OCI-LY3 (cell line): ENCODE results near the gene GPR42.
"Not testable (repeated sequence)": the region's sequence is repeated elsewhere in the genome, so short reads cannot be mapped to it uniquely, and the experiment has no call there.

ENCODE experiments used
- H2AFZ ChIP-seq: fragments of 200-600, 300-600 bp; shearing (Covaris generic); 2 replicates; pipeline ENCODE4 v1.6.0; 2014; ENCODE audit warnings: antibody characterized with exemption, low read depth, low read length
- H3K27ac ChIP-seq: fragments of 200-600, 300-600 bp; sonication (generic); 2 replicates; pipeline ENCODE4 v1.5.1; 2014; ENCODE audit warnings: mild to moderate bottlenecking, low read length, moderate library complexity, mixed read lengths
- H3K27me3 ChIP-seq: fragments of 200-600, 300-600 bp; sonication (generic); 2 replicates; pipeline ENCODE4 v1.6.1; 2014; ENCODE audit warnings: low read depth, low read length, mixed read lengths
- H3K36me3 ChIP-seq: fragments of 200-600, 300-600 bp; sonication (generic); replicated peaks from 2 replicates; pipeline ENCODE3; 2014; ENCODE audit warnings: low read depth, low read length, mixed read lengths
- H3K4me1 ChIP-seq: fragments of 300-600, 200-600 bp; sonication (generic); 2 replicates; pipeline ENCODE4 v1.6.1; 2014; ENCODE audit warnings: low read length, mixed read lengths
- H3K4me2 ChIP-seq: fragments of 200-600, 300-600 bp; sonication (generic); 2 replicates; pipeline ENCODE4 v1.6.1; 2014; ENCODE audit warnings: low read length, mixed read lengths
- H3K4me3 ChIP-seq: fragments of 300-600, 200-600 bp; sonication (generic); 2 replicates; pipeline ENCODE4 v1.5.1; 2014; ENCODE audit warnings: antibody characterized with exemption, mild to moderate bottlenecking, low read length, moderate library complexity
- H3K79me2 ChIP-seq: fragments of 300-600, 200-600 bp; shearing (Covaris generic); 2 replicates; pipeline ENCODE4 v1.6.1; 2014; ENCODE audit warnings: mild to moderate bottlenecking, low read length, mixed read lengths
- H3K9ac ChIP-seq: fragments of 300-600, 200-600 bp; shearing (Covaris generic); 2 replicates; pipeline ENCODE4 v1.6.0; 2014; ENCODE audit warnings: mild to moderate bottlenecking, low read length, moderate library complexity
- H3K9me3 ChIP-seq: fragments of 200-600, 300-600 bp; shearing (Covaris generic); 2 replicates; pipeline ENCODE4 v1.6.1; 2014; ENCODE audit warnings: low read length, mixed read lengths; ENCODE audit not compliant: insufficient read depth
- H4K20me1 ChIP-seq: fragments of 200-600, 300-600 bp; sonication (generic); 2 replicates; pipeline ENCODE4 v1.6.1; 2016; ENCODE audit warnings: low read length, mixed read lengths; ENCODE audit not compliant: insufficient read depth
- CTCF ChIP-seq: fragments of 200-600, 300-600 bp; sonication (generic); IDR thresholded peaks from 2 replicates; pipeline ENCODE4 v1.5.1; 2014; ENCODE audit warnings: antibody characterized with exemption, low read length, low read depth
- EZH2phosphoT487 ChIP-seq: fragments of 200-600 bp; shearing (Covaris generic); IDR thresholded peaks from 2 replicates; pipeline ENCODE4 v1.6.1; 2018; ENCODE audit warnings: antibody characterized with exemption, mixed run types, low read depth

Gene GPR42

DNA sequence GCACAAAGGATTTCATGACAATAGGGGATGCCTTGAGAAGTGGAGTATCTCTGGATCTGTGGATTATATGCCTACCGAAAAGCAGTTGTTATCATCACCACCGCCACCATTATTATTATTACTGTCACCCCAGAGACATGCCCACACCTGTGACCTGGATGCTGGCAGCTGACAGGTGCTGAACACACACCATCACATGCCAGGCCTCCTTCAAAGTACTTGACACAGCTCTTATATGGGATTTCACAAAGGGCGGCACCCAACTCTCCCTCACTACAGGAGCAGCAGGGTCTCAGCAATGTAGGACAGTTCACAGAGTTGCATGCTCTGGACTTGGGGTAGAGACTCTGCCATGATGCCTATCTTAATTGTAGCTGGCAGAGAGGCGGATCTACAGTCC is 5.6 kb upstream of the GPR42 start:
- H2AFZ ChIP-seq = no peak overlapping the region
- no peaks in the 10 kb centered on the region for H3K36me3 ChIP-seq
- H3K9ac ChIP-seq = no peak overlapping the region
- H3K27me3 ChIP-seq = peaks cover 18% of the 10 kb centered on the region
- H3K9me3 ChIP-seq = no peaks in the 10 kb centered on the region
- H4K20me1 ChIP-seq = no peaks in the 10 kb centered on the region
- H3K4me3 ChIP-seq = no peak overlapping the region
- TF ChIP-seq EZH2phosphoT487 (no peak), CTCF (no peak)
- no peaks in the 10 kb centered on the region for H3K4me1 ChIP-seq
- no peak overlapping the region for H3K27ac ChIP-seq
- H3K79me2 ChIP-seq = no peaks in the 10 kb centered on the region
- H3K4me2 ChIP-seq = no peak overlapping the region

DNA sequence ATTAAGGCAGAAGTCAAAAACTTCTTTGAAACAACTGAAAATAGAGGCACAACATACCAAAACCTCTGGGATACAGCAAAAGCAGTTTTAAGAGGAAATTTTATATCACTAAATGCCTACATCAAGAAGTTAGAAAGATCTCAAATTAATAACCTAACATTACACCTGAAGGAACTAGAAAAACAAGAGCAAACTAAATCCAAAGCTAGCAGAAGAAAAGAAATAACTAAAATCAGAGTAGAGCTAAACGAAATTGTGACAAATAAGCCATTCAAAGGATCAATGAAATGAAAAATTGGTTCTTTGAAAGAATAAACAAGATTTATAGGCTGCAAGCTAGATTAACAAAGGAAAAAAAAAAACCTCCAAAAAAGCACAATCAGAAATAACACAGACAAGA is 2.5 kb upstream of the GPR42 start:
- Histone ChIP-seq H3K4me1 (no peaks in the 10 kb centered on the region), H3K36me3 (no peaks in the 10 kb centered on the region), H2AFZ (no peak overlapping the region), H3K4me3 (no peak overlapping the region), H3K27ac (no peak overlapping the region), H3K9ac (no peak overlapping the region), H3K9me3 (no peaks in the 10 kb centered on the region), H3K4me2 (no peak overlapping the region), H3K27me3 (peaks cover 13% of the 10 kb centered on the region; the same call in 1 of the 2 replicates), H4K20me1 (no peaks in the 10 kb centered on the region), H3K79me2 (no peaks in the 10 kb centered on the region)
- TF ChIP-seq CTCF = no peak
- TF ChIP-seq EZH2phosphoT487 = no peak

DNA sequence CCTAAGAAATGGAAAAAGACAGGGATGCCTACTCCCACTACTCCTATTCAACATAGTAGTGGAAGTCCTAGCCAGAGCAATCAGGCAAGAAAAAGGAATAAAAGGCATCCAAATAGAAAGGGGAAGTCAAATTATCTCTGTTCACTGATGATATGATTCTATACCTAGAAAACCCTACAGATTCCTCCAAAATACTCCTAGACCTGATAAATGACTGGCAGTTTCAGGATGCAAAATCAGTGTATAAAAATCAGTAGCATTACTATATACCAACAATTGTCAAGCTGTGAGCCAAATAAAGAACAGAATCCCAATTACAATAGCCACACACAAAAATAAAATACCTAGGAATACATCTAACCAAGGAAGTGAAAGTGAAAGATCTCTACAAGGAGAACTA is 1.3 kb upstream of the GPR42 start:
- no peaks in the 10 kb centered on the region for H3K79me2 ChIP-seq
- H2AFZ ChIP-seq = no peak overlapping the region
- H3K27ac ChIP-seq = no peak overlapping the region
- no peaks in the 10 kb centered on the region for H3K36me3 ChIP-seq
- peaks cover 19% of the 10 kb centered on the region for H3K27me3 ChIP-seq
- H3K4me2 ChIP-seq = no peak overlapping the region
- no peaks in the 10 kb centered on the region for H3K9me3 ChIP-seq
- H3K9ac ChIP-seq = no peak overlapping the region
- no peaks in the 10 kb centered on the region for H4K20me1 ChIP-seq
- H3K4me1 ChIP-seq = peaks cover 2% of the 10 kb centered on the region; the same call in 1 of the 2 replicates
- H3K4me3 ChIP-seq = no peak overlapping the region
- TF ChIP-seq CTCF = no peak
- no peak for TF ChIP-seq EZH2phosphoT487

DNA sequence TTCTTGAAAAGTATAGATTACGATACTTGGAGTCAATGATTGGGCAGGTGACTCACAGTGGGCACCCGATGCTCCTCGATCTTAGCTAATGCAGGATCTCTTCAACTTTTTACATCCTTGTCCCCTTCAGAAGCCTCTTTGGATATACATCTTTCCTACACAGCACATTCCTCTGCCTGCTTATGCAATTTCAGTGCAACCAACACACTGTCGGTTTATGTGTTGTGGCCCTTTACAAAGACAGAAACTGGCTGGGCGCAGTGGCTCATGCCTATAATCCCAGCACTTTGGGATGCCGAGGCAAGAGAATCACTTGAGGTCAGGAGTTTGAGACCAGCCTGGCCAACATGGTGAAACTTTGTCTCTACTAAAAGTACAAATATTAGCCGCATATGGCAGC is 2.6 kb downstream of the GPR42 start:
- Histone ChIP-seq H3K27me3 (peaks cover 24% of the 10 kb centered on the region), H3K9ac (no peak overlapping the region), H2AFZ (no peak overlapping the region), H3K79me2 (no peaks in the 10 kb centered on the region), H3K4me1 (peaks cover 12% of the 10 kb centered on the region), H3K9me3 (peaks cover 1% of the 10 kb centered on the region; the same call in 1 of the 2 replicates), H3K4me2 (no peak overlapping the region), H3K27ac (no peak overlapping the region), H3K4me3 (no peak overlapping the region), H3K36me3 (no peaks in the 10 kb centered on the region), H4K20me1 (no peaks in the 10 kb centered on the region)
- TF ChIP-seq EZH2phosphoT487 (no peak), CTCF (no peak)

- H3K27ac ChIP-seq, H3K9me3 ChIP-seq, H3K79me2 ChIP-seq, H4K20me1 ChIP-seq, H2AFZ ChIP-seq, H3K4me3 ChIP-seq, H3K36me3 ChIP-seq, H3K9ac ChIP-seq, H3K4me2 ChIP-seq: not testable (repeated sequence)
- Histone ChIP-seq H3K27me3 (peaks cover 25% of the 10 kb centered on the region), H3K4me1 (peaks cover 12% of the 10 kb centered on the region)
Measured at GRCh38 chr19:35374031-35374430, 3.2 kb downstream of the GPR42 start.
